ENCODE data around the gene FAM181A. TPM values are rescaled to one million over a fixed set of nuclear protein-coding genes. Genes with fewer than 3 reads are reported as not detected.

Gene FAM181A
- total RNA-seq = not detected
- polyA plus RNA-seq = not detected
- long read RNA-seq, donor 1 = 0 reads
- long read RNA-seq, donor 2 = 0 reads

- Histone ChIP-seq H3K27me3 (ENCODE audit: control insufficient read depth in 1 of 2, insufficient read depth in 2 of 2, low read length in 1 of 2) (no peaks in the 10 kb centered on the region), H3K36me3 (ENCODE audit: control insufficient read depth in 1 of 2, insufficient read depth in 2 of 2, low read length in 1 of 2) (no peaks in the 10 kb centered on the region), H3K9me3 (ENCODE audit: control insufficient read depth, low read length) (no peaks in the 10 kb centered on the region), H3K4me3 (ENCODE audit: low read length in 2 of 2) (no peak within 1 kb of the TSS), H3K27ac (ENCODE audit: low read depth in 1 of 2, low read length in 2 of 2) (no peak within 1 kb of the TSS), H3K4me1 (ENCODE audit: control insufficient read depth in 1 of 2, insufficient read depth in 2 of 2, low read length in 2 of 2) (no peaks in the 10 kb centered on the region)
- DNase-seq = no peak
- intact Hi-C loops (cut with DNase I) = no loop called here
- no peak for ATAC-seq (ENCODE audit: low FRiP score)
- WGBS, 2 donors = 75 to 85% methylated on average over 33 to 38 of the region's 38 CpGs
Measured at GRCh38 chr14:93926873-93927799, at the start of gene FAM181A. FAM181A (plus strand) TSS chr14:93927344; CDS start chr14:93928286, 942 bp downstream.

- Histone ChIP-seq H3K27me3 (ENCODE audit: control insufficient read depth in 1 of 2, insufficient read depth in 2 of 2, low read length in 1 of 2) (no peaks in the 10 kb centered on the region), H3K4me3 (ENCODE audit: low read length in 2 of 2) (no peak overlapping the region), H3K27ac (ENCODE audit: low read depth in 1 of 2, low read length in 2 of 2) (no peak overlapping the region), H3K36me3 (ENCODE audit: control insufficient read depth in 1 of 2, insufficient read depth in 2 of 2, low read length in 1 of 2) (no peaks in the 10 kb centered on the region), H3K4me1 (ENCODE audit: control insufficient read depth in 1 of 2, insufficient read depth in 2 of 2, low read length in 2 of 2) (no peaks in the 10 kb centered on the region), H3K9me3 (ENCODE audit: control insufficient read depth, low read length) (no peaks in the 10 kb centered on the region)
- no peak for DNase-seq
- ATAC-seq (ENCODE audit: low FRiP score) = no peak
- intact Hi-C loops (cut with DNase I) = no loop called here
- WGBS, 2 donors = 77 to 89% methylated on average over 8 of the region's 8 CpGs
Measured at GRCh38 chr14:93878212-93878611, 48.9 kb upstream of the FAM181A start.

GRCh38 chr14:93878871-93879270, 48.3 kb upstream of the FAM181A start:
- no peaks in the 10 kb centered on the region for H3K9me3 ChIP-seq (ENCODE audit: control insufficient read depth, low read length)
- H3K27ac ChIP-seq (ENCODE audit: low read depth in 1 of 2, low read length in 2 of 2) = no peak overlapping the region
- H3K4me1 ChIP-seq (ENCODE audit: control insufficient read depth in 1 of 2, insufficient read depth in 2 of 2, low read length in 2 of 2) = no peaks in the 10 kb centered on the region
- no peak overlapping the region for H3K4me3 ChIP-seq (ENCODE audit: low read length in 2 of 2)
- intact Hi-C loops (cut with DNase I) = no loop called here
- DNase-seq (no peak), ATAC-seq (ENCODE audit: low FRiP score) (no peak)
- H3K36me3 ChIP-seq (ENCODE audit: control insufficient read depth in 1 of 2, insufficient read depth in 2 of 2, low read length in 1 of 2) = no peaks in the 10 kb centered on the region
- WGBS, 2 donors = 91 to 95% methylated on average over 5 of the region's 5 CpGs
- H3K27me3 ChIP-seq (ENCODE audit: control insufficient read depth in 1 of 2, insufficient read depth in 2 of 2, low read length in 1 of 2) = no peaks in the 10 kb centered on the region

GRCh38 chr14:93879362-93879983, 47.7 kb upstream of the FAM181A start:
- 18 to 21% methylated on average over 7 of the region's 7 CpGs for WGBS, 2 donors
- H3K9me3 ChIP-seq (ENCODE audit: control insufficient read depth, low read length) = no peaks in the 10 kb centered on the region
- ATAC-seq (ENCODE audit: low FRiP score) = peak; percentile 39
- intact Hi-C loops (cut with DNase I) = no loop called here
- H3K4me1 ChIP-seq (ENCODE audit: control insufficient read depth in 1 of 2, insufficient read depth in 2 of 2, low read length in 2 of 2) = no peaks in the 10 kb centered on the region
- H3K27me3 ChIP-seq (ENCODE audit: control insufficient read depth in 1 of 2, insufficient read depth in 2 of 2, low read length in 1 of 2) = no peaks in the 10 kb centered on the region
- H3K4me3 ChIP-seq (ENCODE audit: low read length in 2 of 2) = peak overlapping the region; percentile 21 to 33
- H3K36me3 ChIP-seq (ENCODE audit: control insufficient read depth in 1 of 2, insufficient read depth in 2 of 2, low read length in 1 of 2) = no peaks in the 10 kb centered on the region
- H3K27ac ChIP-seq (ENCODE audit: low read depth in 1 of 2, low read length in 2 of 2) = no peak overlapping the region
- no peak for DNase-seq

GRCh38 chr14:93880021-93880820, 46.9 kb upstream of the FAM181A start:
- DNase-seq (peak in 1 of 2 donors; percentile 66), ATAC-seq (ENCODE audit: low FRiP score) (peak; percentile 79)
- intact Hi-C loops (cut with DNase I) = no loop called here
- Histone ChIP-seq H3K27ac (ENCODE audit: low read depth in 1 of 2, low read length in 2 of 2) (no peak overlapping the region), H3K27me3 (ENCODE audit: control insufficient read depth in 1 of 2, insufficient read depth in 2 of 2, low read length in 1 of 2) (no peaks in the 10 kb centered on the region), H3K9me3 (ENCODE audit: control insufficient read depth, low read length) (no peaks in the 10 kb centered on the region), H3K36me3 (ENCODE audit: control insufficient read depth in 1 of 2, insufficient read depth in 2 of 2, low read length in 1 of 2) (no peaks in the 10 kb centered on the region), H3K4me3 (ENCODE audit: low read length in 2 of 2) (peak overlapping the region; percentile 21 to 33), H3K4me1 (ENCODE audit: control insufficient read depth in 1 of 2, insufficient read depth in 2 of 2, low read length in 2 of 2) (no peaks in the 10 kb centered on the region)
- WGBS, 2 donors = 5 to 6% methylated on average over 11 of the region's 11 CpGs

- WGBS, 2 donors = 78% methylated on average over 1 of the region's 1 CpG
- no peaks in the 10 kb centered on the region for H3K9me3 ChIP-seq (ENCODE audit: control insufficient read depth, low read length)
- no peaks in the 10 kb centered on the region for H3K36me3 ChIP-seq (ENCODE audit: control insufficient read depth in 1 of 2, insufficient read depth in 2 of 2, low read length in 1 of 2)
- no peaks in the 10 kb centered on the region for H3K27me3 ChIP-seq (ENCODE audit: control insufficient read depth in 1 of 2, insufficient read depth in 2 of 2, low read length in 1 of 2)
- ATAC-seq (ENCODE audit: low FRiP score) (no peak), DNase-seq (no peak)
- no peaks in the 10 kb centered on the region for H3K4me1 ChIP-seq (ENCODE audit: control insufficient read depth in 1 of 2, insufficient read depth in 2 of 2, low read length in 2 of 2)
- intact Hi-C loops (cut with DNase I) = no loop called here
- H3K4me3 ChIP-seq (ENCODE audit: low read length in 2 of 2) = no peak overlapping the region
- no peak overlapping the region for H3K27ac ChIP-seq (ENCODE audit: low read depth in 1 of 2, low read length in 2 of 2)
Measured at GRCh38 chr14:93884950-93885349, 42.2 kb upstream of the FAM181A start.

GRCh38 chr14:93888995-93889394, 38.1 kb upstream of the FAM181A start:
- Histone ChIP-seq H3K27ac (ENCODE audit: low read depth in 1 of 2, low read length in 2 of 2) (no peak overlapping the region), H3K36me3 (ENCODE audit: control insufficient read depth in 1 of 2, insufficient read depth in 2 of 2, low read length in 1 of 2) (no peaks in the 10 kb centered on the region), H3K9me3 (ENCODE audit: control insufficient read depth, low read length) (no peaks in the 10 kb centered on the region), H3K4me1 (ENCODE audit: control insufficient read depth in 1 of 2, insufficient read depth in 2 of 2, low read length in 2 of 2) (no peaks in the 10 kb centered on the region), H3K4me3 (ENCODE audit: low read length in 2 of 2) (no peak overlapping the region), H3K27me3 (ENCODE audit: control insufficient read depth in 1 of 2, insufficient read depth in 2 of 2, low read length in 1 of 2) (no peaks in the 10 kb centered on the region)
- WGBS, 2 donors = 51 to 53% methylated on average over 12 of the region's 12 CpGs
- DNase-seq (no peak), ATAC-seq (ENCODE audit: low FRiP score) (no peak)
- intact Hi-C loops (cut with DNase I) = no loop called here

- H3K4me1 ChIP-seq (ENCODE audit: control insufficient read depth in 1 of 2, insufficient read depth in 2 of 2, low read length in 2 of 2) = no peaks in the 10 kb centered on the region
- no peaks in the 10 kb centered on the region for H3K36me3 ChIP-seq (ENCODE audit: control insufficient read depth in 1 of 2, insufficient read depth in 2 of 2, low read length in 1 of 2)
- H3K27me3 ChIP-seq (ENCODE audit: control insufficient read depth in 1 of 2, insufficient read depth in 2 of 2, low read length in 1 of 2) = no peaks in the 10 kb centered on the region
- no peak overlapping the region for H3K27ac ChIP-seq (ENCODE audit: low read depth in 1 of 2, low read length in 2 of 2)
- intact Hi-C loops (cut with DNase I) = loop anchor here (5.0 kb wide), 1 partner anchor 103 kb away; the partner anchor contains the start of gene PRIMA1 (in 2 of the 2)
- DNase-seq (no peak), ATAC-seq (ENCODE audit: low FRiP score) (no peak)
- no peaks in the 10 kb centered on the region for H3K9me3 ChIP-seq (ENCODE audit: control insufficient read depth, low read length)
- H3K4me3 ChIP-seq (ENCODE audit: low read length in 2 of 2) = no peak overlapping the region
- 86% methylated on average over 9 of the region's 9 CpGs for whole genome bisulfite sequencing, 2 donors
Measured at GRCh38 chr14:93889739-93890483, 37.2 kb upstream of the FAM181A start.

Measured in aorta (tissue), 5 donors.